ENCODE data around the gene C4orf17.

The C4orf17 gene

DNA sequence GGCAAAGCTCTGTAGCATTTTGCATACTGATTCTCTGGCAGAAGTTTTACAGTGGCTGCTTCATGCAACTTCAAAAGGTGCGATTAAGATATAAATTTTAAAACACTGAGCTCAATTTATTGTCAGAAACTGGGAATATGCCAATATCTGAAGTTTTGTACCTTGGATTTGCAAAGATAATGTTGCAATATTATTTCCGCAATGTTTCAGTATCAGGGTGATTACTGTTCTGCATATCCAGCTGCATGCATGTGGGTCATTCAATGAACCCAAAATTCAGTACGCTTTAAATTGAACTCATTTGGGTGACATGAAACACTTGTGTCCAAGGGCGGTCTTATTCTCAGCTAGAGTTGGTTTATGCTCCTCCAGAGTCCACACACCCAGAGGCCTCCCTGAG, 26.9 kb downstream of the C4orf17 start:
- H3K27ac ChIP-seq, result no peak overlapping the region
- no peak for TF ChIP-seq ZFX (IDR thresholded peaks at IDR 0.05)
- TF ChIP-seq, protein P1, sequence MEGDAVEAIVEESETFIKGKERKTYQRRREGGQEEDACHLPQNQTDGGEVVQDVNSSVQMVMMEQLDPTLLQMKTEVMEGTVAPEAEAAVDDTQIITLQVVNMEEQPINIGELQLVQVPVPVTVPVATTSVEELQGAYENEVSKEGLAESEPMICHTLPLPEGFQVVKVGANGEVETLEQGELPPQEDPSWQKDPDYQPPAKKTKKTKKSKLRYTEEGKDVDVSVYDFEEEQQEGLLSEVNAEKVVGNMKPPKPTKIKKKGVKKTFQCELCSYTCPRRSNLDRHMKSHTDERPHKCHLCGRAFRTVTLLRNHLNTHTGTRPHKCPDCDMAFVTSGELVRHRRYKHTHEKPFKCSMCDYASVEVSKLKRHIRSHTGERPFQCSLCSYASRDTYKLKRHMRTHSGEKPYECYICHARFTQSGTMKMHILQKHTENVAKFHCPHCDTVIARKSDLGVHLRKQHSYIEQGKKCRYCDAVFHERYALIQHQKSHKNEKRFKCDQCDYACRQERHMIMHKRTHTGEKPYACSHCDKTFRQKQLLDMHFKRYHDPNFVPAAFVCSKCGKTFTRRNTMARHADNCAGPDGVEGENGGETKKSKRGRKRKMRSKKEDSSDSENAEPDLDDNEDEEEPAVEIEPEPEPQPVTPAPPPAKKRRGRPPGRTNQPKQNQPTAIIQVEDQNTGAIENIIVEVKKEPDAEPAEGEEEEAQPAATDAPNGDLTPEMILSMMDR (conservative IDR thresholded peaks at IDR 0.05), result no peak

DNA sequence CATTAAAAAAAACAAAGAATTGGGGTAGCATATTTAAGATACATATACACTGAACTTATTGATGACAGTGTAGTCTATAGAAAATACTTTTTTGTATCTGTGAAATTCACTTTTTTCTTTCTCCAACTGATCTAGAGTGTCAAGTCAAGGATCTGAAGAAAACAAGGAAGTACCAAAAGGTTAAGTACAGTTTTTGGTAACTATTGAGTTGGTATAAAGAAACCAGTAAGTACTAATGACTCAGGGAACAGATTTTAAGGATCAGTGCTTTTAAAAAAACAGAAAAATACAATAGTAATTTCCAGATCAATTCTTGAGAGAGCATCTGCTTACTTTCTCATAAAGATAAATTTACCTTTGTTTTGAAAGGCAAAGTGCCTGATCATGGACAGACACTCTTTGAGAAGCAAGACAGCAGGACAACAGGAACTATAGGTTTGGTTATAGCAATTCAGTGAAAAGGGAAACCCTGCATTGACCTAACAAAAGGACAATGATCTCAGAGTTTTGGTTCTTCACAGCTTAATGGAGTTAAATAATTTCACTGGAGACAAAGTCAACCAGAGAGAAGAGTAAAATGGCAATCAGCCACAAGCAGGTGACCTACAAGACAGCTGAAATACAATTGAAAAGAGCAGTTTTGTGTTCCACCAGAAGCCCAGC, 29.6 kb downstream of the C4orf17 start:
- TF ChIP-seq, protein P1 (conservative IDR thresholded peaks at IDR 0.05), result no peak
- TF ChIP-seq ZFX (IDR thresholded peaks at IDR 0.05), result no peak
- H3K27ac ChIP-seq, result no peak overlapping the region

DNA sequence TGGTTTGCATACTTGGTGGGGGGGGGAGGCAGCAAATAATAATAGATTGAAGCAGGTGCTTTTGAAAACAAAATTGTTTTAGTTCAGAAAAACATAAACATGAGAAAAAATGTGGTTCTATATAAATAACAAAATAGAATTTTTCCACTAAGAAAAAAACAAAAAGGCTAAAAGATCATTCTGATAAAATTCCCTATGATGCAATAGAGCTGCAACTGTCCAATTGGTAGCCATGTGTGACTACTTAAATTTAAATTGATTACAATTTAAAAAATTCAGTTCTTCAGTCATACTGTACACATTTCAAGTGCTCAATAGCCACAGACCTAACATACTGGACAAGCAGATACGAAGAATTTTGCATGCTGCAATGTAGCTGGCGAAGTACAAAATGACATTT, 42.1 kb downstream of the C4orf17 start:
- H3K27ac ChIP-seq, result no peak overlapping the region
- TF ChIP-seq, protein P1 (conservative IDR thresholded peaks at IDR 0.05), result no peak
- no peak for TF ChIP-seq ZFX (IDR thresholded peaks at IDR 0.05)

DNA sequence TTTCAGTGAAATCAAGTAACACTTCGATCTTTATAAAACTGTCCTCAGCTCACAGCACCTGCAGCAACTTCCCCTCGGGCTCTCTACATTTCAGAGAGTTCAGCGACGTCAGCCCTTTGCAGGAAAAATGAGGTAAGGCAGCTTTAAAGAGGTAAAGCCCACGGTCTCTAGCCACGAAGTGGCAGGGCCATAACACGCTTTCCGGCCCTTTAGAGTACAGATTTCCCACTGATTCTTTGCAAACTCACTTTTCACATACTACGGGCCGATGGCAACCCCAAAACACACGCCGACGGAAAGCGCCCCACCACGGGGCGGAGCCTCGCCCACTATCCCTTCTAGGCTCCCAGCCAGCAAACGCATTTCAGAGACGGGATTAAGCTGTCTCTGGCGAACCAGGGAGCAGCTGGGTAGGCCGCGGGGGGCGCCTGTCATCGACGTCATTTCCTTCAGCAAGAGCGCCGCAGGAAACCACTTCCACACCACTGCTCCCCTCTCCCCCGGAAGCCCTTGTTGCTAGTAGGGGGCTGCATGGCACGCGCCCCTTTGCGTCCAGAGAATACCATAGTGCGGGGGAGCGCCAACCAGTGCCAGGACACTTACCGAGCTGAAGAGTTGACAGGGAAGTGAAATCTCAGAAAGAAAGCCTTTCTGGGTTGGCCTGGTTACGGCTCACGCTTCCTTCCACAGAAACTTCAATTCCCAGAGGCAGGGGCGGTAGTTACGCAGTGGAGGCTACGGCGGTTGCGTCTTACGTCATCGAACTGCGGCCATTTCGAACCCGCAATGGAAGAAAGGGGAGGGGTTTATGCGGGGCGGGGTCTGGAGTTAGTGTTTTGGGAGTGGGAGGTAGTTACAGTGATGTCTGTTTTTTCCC, 52.7 kb downstream of the C4orf17 start, which contains the start of gene TRMT10A:
TRMT10A (minus strand) TSS at position 730 of the 877 bp plus-strand sequence. CDS start 4,701 bp downstream, outside the sequence.
- peak; percentile 68 for TF ChIP-seq ZFX (IDR thresholded peaks at IDR 0.05)
- TF ChIP-seq, protein P1 (conservative IDR thresholded peaks at IDR 0.05), result no peak; the same call in 1 of the 2 replicates
- peak within 1 kb of the TSS; percentile 82 for H3K27ac ChIP-seq

DNA sequence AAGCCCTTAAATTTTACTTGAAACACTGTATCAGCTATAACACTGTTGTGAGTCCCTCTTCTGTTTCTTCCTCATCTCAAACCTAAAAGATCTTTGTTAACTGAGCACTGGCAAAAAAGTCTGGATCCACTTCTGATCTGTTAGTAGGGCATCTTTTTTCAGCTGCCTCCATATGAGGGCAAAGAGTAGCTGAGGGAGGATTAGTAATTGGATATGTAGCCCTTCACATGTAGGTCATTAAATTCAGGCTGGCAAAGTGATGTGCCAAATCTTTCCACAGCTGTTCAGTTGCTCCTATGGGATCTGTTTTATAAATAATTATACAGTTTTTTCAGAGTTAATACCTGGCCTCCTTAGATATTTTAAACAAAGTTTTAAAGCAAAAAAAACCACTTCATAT, 54.1 kb downstream of the C4orf17 start:
- TF ChIP-seq, protein P1 (conservative IDR thresholded peaks at IDR 0.05), result no peak
- TF ChIP-seq ZFX (IDR thresholded peaks at IDR 0.05), result no peak

DNA sequence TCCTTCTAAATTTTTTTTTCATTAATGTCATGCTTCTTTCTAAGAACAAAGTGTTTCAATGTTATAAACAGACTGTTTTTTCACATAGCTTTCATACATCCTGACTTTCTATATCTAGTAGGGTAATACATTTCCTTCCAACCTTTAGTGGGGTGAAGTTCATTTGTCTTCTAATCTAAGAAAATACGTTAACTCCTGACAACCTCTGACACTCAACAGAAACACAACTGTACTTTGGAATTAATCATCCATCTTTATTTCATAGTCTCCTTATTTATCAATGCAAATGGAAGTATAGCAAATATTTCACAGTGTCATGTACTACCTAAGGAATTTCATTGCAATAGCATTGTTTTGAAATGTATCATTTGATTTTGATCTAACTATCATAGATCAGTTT, 61.1 kb downstream of the C4orf17 start:
- no peak overlapping the region for H3K27ac ChIP-seq
- TF ChIP-seq ZFX (IDR thresholded peaks at IDR 0.05), result no peak

More for the DNA sequence above, 54.1 kb downstream of the C4orf17 start:
- H3K27ac ChIP-seq, result no peak overlapping the region

DNA sequence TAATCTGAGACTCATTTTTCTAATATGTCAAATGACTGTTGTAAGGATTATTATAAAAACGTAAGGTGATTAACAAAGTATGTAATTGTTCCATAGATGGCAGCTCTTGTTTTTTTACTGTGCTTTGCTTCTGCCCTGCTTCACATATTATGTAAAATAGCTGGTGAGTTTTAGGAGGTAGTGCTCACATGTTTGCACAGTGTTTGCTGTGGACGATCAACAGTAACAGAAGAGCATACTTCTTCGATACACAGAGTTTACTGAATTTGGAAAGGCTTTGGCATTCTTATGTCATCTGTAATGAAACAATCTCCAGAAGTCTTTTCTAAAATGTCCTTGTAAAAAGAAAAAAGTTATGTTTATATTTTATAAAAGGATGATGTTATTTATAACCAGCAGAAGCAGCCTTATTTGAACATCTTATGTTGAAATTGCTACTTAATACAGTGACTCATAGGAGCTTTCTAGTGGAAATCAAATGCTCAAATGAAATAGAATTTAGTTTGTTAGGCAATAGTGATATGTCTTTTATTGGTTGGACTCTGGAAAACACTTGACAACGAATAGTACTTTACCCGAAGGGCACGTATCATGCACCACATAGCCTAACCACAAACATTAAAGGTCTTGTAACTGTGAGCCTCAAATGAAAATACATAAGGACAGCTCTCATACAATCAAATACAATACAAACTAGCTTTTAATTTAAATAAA, 61.9 kb downstream of the C4orf17 start:
- TF ChIP-seq ZFX (IDR thresholded peaks at IDR 0.05), result no peak
- TF ChIP-seq, protein P1 (conservative IDR thresholded peaks at IDR 0.05), result no peak
- no peak overlapping the region for H3K27ac ChIP-seq
